A172 (cell line): ENCODE results near the gene CORO6. TPM values are rescaled to one million over a fixed set of nuclear protein-coding genes. Genes with fewer than 3 reads are reported as not detected.
"Not testable (repeated sequence)": the region's sequence is repeated elsewhere in the genome, so short reads cannot be mapped to it uniquely, and the experiment has no call there.

ENCODE experiments used
- DNase-seq: peaks from one replicate; pipeline ENCODE4 v3.0.0-alpha.2; 2015; ENCODE audit warnings: low spot score
- total RNA-seq: library from RNA; depleted of rRNA; stranded (reverse); fragments of >200 nt; shearing (Covaris generic); gene quantifications from 2 replicates; pipeline ENCODE4 v1.2.3, GENCODE V29; 2014; rRNA removed

Gene CORO6
- 12.2 and 14.8 TPM in 2 replicates for total RNA-seq

DNA sequence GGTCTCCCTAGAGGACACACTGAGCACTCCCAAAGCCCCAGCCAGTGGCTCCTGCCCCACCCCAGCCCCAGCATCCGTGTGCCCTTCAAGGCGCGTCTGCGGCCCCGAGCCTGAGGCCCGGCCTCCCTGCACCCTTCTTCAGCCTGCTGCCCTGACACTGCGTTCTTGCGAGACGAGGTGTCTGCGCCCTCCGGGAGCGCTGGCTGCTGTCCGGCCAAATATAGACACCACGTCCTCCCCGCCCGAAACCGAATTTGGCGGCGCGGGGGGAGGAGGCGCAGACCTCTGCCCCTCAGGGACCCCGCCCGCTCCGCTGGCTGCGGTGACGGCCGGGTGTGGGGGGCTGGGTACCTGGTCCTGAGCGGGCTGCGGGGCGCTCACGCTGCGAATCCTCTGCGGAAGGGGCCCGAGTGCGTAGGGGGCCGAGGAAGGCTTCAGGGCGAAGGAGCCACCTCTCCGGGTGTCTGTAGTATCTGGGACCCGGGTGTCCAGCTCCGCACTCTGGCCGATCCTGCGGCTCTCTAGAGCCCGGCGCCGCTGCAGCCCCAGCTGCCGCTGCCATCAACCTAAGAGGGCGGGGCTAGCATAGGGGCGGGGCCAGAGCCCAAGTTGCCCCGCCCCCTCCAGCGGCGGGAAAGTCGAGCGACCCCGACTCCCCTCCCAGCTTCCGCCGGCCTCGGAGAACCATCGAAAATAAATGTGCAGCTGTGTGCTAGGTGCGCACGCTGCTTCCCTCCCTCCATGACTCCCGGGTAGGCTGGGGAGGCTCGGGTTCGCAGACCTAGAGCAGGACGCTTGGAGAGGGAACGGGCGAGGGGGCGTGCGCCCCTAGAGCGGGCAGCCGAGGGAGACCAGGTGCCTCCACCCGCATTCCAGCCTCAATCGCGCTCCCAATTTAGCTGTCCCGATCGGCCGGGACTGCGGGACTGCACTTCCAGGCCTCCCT is at the start of gene CORO6:
CORO6 (minus strand) TSS at position 576 of the 946 bp plus-strand sequence. CDS start 1,491 bp downstream, outside the sequence.
- DNase-seq, result peak; percentile 45

DNA sequence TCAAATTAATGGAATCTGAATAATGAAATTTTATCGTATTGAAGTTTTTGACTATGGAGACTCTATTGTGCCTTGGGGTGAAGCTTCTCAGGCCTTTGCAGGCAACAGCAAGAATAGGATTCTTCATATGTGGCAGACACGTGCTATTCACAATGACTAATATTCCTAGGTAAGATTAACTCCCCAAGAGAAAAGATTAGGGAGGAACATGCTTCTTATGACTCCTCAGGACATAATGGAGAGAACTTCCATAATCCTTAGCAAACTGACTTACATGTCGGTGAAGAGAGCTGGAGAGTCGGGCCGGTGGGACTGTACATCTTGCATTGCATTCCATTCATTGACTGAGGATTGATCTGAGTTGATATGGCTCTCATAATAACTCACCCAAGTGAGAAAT is 48.9 kb upstream of the CORO6 start:
- DNase-seq, result no peak

DNA sequence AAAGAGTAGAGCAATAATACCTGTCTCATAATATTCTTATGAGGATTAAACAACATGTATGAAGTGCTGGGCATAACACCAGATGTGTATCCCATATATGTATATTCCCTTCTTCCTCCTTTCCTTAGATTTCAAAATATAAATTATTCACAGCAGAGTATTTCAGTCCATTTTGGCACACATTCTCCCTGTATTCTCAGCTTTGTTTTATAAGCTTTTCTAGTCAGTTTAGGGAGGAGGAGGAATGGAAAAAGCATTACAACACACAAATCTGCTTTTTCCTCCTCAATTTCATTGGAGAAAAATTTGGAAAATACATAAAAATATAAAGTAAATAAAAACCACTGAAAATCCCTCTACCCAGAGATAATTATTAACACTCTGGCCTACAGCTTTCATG is 46.6 kb upstream of the CORO6 start:
- DNase-seq, result no peak

GRCh38 chr17:29667969-29668368 is 45.3 kb upstream of the CORO6 start:
- DNase-seq, result no peak

- DNase-seq, result no peak
Measured at GRCh38 chr17:29665481-29665810, 42.7 kb upstream of the CORO6 start.

GRCh38 chr17:29664743-29665480 is 42.2 kb upstream of the CORO6 start:
- DNase-seq, result peak; percentile 89

DNA sequence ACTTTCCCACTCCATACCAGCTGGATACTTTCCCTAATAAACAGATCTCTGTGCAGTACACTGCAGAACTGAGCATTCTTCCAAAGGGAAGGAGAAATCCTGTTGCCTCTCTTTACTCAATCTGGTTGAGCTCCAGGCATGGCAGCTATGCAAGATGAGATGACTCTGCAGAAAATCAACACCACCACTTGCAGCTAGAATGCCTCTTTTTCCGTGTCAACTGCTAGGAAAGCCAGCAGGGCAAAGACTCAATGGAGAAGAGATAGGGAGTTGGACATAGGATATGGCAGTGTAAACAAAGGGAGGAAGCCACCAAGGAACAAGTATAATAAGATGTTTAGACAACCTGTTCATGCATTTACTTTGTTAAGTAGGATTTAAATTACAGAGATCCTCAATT is 40.4 kb upstream of the CORO6 start:
- no peak for DNase-seq

- DNase-seq, result no peak
Measured at GRCh38 chr17:29661213-29661612, 38.5 kb upstream of the CORO6 start.

DNA sequence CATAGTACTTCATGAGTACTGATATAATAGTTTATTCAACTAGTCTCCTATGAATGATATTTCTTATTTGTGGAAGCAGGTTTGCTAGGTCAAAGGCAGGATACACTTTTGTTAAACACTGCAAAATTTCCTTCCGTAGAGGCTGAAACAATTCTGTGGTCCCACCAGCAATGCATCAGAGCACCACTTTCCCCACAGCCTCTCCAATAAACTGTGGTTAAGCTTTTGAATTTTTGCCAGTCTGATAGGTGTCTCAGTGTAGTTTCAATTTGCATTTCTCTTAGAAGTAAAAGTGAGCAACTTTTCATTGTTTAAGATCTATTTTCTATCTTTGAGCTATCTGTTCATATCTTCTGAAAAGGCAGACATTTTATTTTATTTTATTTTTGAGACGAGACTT is 36.4 kb upstream of the CORO6 start:
- DNase-seq, result no peak

DNA sequence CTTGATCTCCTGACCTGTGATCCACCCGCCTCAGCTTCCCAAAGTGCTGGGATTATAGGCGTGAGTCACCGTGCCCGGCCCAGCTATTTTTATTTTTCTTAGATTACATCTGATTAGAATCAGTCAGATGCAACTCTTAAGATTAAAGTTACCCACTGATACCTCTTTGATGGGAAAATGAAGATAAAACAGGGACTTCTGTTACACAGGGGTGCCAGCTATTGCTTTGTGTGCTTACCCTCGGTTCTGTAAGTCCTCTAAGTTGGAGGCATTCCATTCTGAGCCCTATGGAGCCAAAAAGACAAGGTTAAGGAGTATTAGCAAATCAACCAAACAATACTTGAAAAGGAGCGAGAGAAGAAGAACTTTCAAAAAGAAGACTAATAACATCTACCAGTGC is 32.6 kb upstream of the CORO6 start:
- no peak for DNase-seq

- DNase-seq, result no peak
Measured at GRCh38 chr17:29653995-29654714, 31.4 kb upstream of the CORO6 start.

DNA sequence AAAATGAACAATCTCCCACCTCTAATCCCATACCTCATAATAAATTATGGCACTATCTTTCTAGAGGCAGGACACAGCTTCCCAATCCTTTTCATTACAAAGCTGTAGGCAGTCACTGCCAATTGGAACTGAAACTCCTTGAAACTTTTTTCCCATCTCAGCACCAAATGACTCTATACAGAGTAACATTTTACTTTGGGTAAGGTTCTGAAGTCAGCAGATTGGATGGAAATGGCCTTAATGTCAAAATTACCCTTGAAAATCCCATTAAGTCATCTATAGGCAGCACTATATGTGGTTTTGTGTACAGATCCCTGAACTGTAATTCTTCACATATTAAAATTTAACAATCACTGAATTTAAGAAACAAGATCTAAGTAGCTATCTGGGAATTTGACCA is 30.3 kb upstream of the CORO6 start:
- DNase-seq, result no peak

- DNase-seq, result not testable (repeated sequence)
Measured at GRCh38 chr17:29651913-29652312, 29.2 kb upstream of the CORO6 start.

GRCh38 chr17:29650396-29650795 is 27.7 kb upstream of the CORO6 start:
- DNase-seq, result no peak

GRCh38 chr17:29649359-29649758 is 26.6 kb upstream of the CORO6 start:
- no peak for DNase-seq

- DNase-seq, result no peak
Measured at GRCh38 chr17:29648005-29648404, 25.3 kb upstream of the CORO6 start.

GRCh38 chr17:29645515-29646051 is 22.9 kb upstream of the CORO6 start:
- DNase-seq, result peak; percentile 46

DNA sequence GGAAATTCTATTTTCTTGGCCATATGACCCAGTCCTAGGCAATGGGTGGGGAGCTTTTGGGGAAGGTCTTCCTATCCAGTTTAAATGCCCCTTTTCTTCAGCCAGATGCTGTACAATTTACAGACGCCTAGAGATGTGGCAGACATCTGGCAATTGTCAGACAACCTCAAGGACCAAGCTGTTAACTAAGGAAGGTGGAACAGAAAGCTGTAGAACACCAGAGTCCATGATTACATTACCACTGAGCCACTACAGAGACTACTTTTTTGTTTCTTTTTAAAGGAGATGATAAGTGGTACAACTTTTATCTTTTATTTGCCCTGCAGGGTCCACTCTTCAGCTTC is 21.1 kb upstream of the CORO6 start:
- DNase-seq, result no peak

DNA sequence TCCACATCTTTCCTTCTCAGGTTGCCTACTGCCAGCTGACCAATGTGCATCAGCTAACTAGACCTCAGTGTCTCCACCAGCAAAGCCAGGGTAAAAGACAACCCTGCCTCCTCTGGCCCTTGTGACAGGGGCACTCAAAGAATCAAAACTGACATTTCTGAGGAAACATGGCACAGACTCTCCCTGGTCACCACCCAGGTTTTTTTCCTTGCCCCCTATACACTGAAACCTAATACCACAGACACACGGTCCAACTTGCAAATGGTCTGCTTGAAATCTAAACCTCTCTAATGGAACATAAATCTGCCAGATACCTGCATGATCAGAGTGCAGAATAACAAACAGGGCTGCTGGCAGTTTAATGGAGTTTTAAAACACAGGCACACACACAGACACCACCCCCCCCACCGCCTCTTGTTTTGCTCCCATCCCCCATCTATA is 19.5 kb upstream of the CORO6 start:
- no peak for DNase-seq

DNA sequence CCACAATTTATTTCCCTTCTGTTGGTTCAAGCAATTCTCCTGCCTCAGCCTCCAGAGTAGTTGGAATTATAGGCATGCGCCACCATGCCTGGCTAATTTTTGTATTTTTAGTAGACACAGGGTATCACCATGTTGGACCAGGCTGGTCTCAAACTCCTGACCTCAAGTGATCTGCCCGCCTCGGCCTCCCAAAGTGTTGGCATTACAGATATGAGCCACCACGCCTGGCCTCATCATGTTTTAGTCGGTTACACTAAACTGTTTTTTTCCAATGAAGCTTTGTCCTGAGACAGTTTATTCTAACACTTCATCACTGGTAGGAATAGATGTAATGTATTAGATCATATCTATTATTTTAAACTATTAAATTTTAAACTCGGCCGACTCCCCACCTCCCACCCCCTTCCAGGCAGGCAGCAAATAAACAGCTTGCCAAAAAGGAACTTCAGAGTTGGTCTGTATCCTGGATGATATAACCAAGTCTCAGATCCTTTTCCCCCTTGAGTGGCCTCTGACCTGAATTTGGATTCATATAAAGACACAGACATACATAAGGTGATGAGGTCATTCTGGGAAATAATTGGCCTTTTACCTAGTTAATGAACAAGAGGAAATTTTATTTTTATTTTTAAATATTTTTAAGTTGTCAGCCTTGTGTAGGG is 18.4 kb upstream of the CORO6 start:
- DNase-seq, result no peak

DNA sequence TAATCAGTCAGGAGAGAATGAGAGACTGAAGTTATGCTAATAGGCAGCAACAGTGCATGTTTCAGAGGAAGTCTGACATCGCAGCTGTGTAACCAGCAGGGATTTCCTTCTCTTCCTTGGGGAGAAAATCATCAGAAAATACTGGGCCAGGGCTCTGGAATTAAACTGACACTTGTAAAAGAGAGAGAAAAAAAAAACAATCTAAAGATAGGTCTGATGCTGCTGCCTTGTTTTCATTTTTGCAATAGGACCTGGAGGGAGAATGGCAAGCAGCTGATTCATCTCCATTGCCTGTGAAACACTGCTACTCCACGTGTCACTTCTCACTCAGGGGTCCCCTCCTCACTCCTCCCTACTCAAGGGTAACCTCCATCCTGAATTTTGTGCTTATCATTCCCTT is 17.7 kb upstream of the CORO6 start:
- DNase-seq, result peak; percentile 63

DNA sequence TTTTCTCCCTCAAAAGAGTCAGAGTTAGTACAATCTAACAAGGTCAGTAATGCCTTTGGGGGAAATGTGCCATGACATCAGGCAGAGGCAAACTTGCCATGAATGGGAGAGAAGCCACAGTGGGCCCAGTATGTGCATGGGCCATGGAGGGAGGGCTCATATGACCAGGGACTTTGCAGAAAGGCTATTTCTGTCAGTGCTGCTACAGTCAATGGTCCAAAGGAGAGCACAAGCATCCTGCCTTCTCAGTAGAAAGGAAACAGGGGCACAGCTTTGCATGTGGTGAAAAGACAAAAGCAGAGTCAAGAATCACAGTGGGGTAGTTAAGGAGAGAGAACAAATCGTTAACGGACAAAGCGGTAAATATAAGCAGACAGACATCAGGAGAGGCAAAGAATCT is 11.2 kb upstream of the CORO6 start:
- no peak for DNase-seq
